ENCODE data around the gene ZNF90.

GRCh38 chr19:20124879-20125278 is 47.1 kb downstream of the ZNF90 start:
- TF ChIP-seq CTCF (IDR thresholded peaks at IDR 0.05 in 4 of 5, conservative IDR thresholded peaks at IDR 0.05 in 1 of 5) = no peak
- no peak for TF ChIP-seq POLR2A (IDR thresholded peaks at IDR 0.05)
